AG04449 (cell line): ENCODE results near the gene NEIL3.

Experiments
- CTCF ChIA-PET: fragments of 350-600 bp; formaldehyde crosslinking; extraction: SDS; loops from one replicate; lab custom pipeline; 2021; ENCODE audit warnings: antibody characterized with exemption; lab: Yijun Ruan, JAX
- POLR2A ChIA-PET: fragments of 400-600, 350-600 bp; formaldehyde crosslinking; extraction: SDS; loops from one replicate; lab custom pipeline; 2020; ENCODE audit warnings: antibody characterized with exemption, inconsistent platforms; lab: Yijun Ruan, JAX
- DNase-seq: peaks from one replicate; pipeline ENCODE4 v3.0.0-alpha.2; 2010; ENCODE audit warnings: low read depth, low spot score
- H3K4me3 ChIP-seq: 2 replicates; pipeline ENCODE4 v1.5.1; 2011; ENCODE audit warnings: low read depth, mild to moderate bottlenecking, control low read depth, low read length
- CTCF ChIP-seq: IDR thresholded peaks from one replicate; pipeline ENCODE4 v1.5.1; 2011; ENCODE audit warnings: mild to moderate bottlenecking, moderate library complexity, low read length, control low read depth, inconsistent platforms; ENCODE audit not compliant: insufficient read depth; ENCODE audit errors: missing control alignments

The NEIL3 gene

DNA sequence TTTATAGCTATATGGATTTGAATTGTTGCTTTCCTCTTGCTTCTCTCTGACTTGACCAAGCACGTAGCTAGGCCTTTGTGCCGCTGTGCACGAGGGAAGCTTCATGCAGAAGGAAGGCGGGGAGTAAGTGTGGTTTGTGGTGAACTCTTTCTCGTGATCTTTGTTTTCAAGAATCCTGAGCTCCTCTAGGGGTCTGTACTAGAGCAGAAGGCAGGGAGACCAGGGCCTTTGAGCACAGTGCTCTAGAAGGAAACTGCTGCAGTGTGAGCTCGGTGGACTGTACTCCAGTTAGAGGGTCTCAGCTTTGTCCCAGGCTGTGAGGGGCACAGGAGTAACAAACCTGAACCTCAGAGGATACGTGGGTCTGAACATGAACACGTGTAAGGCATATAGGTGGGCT lies 83.6 kb downstream of the NEIL3 start:
- no peak for DNase-seq
- H3K4me3 ChIP-seq = no peak overlapping the region
- CTCF ChIA-PET = interaction anchor here (0.8 kb wide), 1 partner anchor 11 kb away, joined by 3 read pairs; no protein-coding TSS in a partner anchor
- no peak for TF ChIP-seq CTCF
- POLR2A ChIA-PET = no interaction called here

- ChIA-PET POLR2A (no interaction called here), CTCF (no interaction called here)
- H3K4me3 ChIP-seq = no peak overlapping the region
- TF ChIP-seq CTCF = no peak
- no peak for DNase-seq
These were observed 86.7 kb downstream of the NEIL3 start for GRCh38 chr4:177396352-177396751.

- TF ChIP-seq CTCF = no peak
- no peak for DNase-seq
- no peak overlapping the region for H3K4me3 ChIP-seq
- ChIA-PET POLR2A (no interaction called here), CTCF (no interaction called here)
These were observed 90.4 kb downstream of the NEIL3 start for GRCh38 chr4:177400030-177400429.

DNA sequence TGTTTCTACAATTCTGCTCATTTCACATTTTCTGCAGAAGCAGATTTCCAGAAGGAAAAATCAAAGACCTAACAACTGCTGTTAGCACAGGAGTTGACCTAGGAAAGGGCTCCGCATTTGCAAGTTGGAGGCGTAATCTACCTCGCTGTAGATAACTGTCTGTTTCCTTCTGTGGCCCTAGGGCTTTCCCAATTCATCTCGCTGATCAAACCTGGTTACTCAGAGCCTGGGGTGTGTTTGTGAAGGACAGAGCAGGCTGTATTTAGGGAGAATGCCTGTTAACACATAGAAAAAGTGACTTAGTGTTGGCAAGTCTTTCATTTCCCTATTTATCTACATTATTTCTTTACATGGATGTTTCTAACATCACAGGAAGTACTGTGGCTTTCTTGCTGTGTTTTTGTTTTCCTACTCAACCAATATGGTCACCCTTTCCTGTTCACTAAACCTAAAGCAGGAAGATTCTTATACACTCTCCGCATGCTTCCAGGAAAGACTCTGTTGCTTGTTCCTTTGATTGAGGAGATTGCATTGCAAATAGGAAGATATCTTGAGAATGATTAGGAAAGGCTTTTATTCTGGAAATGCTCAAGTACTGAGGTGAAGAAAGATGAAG lies 92.1 kb downstream of the NEIL3 start:
- no peak for DNase-seq
- ChIA-PET CTCF (no interaction called here), POLR2A (no interaction called here)
- TF ChIP-seq CTCF = no peak
- no peak overlapping the region for H3K4me3 ChIP-seq

- no peak for TF ChIP-seq CTCF
- no peak for DNase-seq
- ChIA-PET POLR2A (no interaction called here), CTCF (interaction anchor here (0.8 kb wide), 1 partner anchor 11 kb away, joined by 3 read pairs; no protein-coding TSS in a partner anchor)
- H3K4me3 ChIP-seq = no peak overlapping the region
These were observed 94.1 kb downstream of the NEIL3 start for GRCh38 chr4:177403746-177404145.

- TF ChIP-seq CTCF = no peak
- DNase-seq = no peak
- ChIA-PET CTCF (interaction anchor here (0.8 kb wide), 1 partner anchor 11 kb away, joined by 3 read pairs; no protein-coding TSS in a partner anchor), POLR2A (no interaction called here)
- H3K4me3 ChIP-seq = no peak overlapping the region
These were observed 94.7 kb downstream of the NEIL3 start for GRCh38 chr4:177404342-177404741.
